Measurements from ENCODE around the gene CALML4. TPM values are rescaled to one million over a fixed set of nuclear protein-coding genes. Genes with fewer than 3 reads are reported as not detected.

CALML4 gene
- total RNA-seq, 1 donor: 2.2 TPM

DNA sequence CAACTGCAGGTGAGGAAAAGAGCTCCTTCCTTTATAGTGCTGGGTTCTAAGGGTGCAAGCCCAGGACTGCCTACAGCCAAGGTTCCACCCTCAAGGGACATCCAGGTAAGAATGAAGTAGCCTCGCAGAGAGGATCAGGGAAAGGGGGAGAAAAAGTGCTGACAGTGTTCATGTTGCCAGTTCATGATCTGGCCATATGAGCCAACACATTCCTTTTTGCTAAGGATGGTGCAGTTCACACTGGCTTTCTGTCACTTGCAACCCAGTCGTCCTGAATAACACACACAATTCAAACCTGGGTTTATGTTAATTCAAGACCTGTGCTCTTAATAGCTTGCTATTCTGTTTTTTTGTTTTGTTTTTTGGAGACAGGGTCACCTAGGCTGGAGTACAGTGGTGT, 15.4 kb upstream of the CALML4 start:
- DNase-seq (ENCODE audit: insufficient read length, low spot score, missing footprints): no peak
- H3K36me3 ChIP-seq (ENCODE audit: insufficient read depth, low read length): peaks cover 9% of the 10 kb centered on the region
- H3K79me2 ChIP-seq (ENCODE audit: insufficient read depth, low read length): peaks cover 70% of the 10 kb centered on the region
- TF ChIP-seq CTCF (IDR thresholded peaks at IDR 0.05; ENCODE audit: extremely low read depth, low read depth, low read length): no peak
- H3K9me3 ChIP-seq (ENCODE audit: low read depth, low read length): no peaks in the 10 kb centered on the region
- no peaks in the 10 kb centered on the region for H3K4me1 ChIP-seq (ENCODE audit: insufficient read depth, low read length)
- H3K4me2 ChIP-seq (ENCODE audit: insufficient read depth, low read length): no peak overlapping the region
- no peak overlapping the region for H3K4me3 ChIP-seq (ENCODE audit: insufficient read depth, low read length)
- no peak overlapping the region for H3K27ac ChIP-seq (ENCODE audit: low read depth, low read length)
- no peaks in the 10 kb centered on the region for H3K27me3 ChIP-seq (ENCODE audit: insufficient read depth, low read length)
- H2AFZ ChIP-seq (ENCODE audit: low read length): no peak overlapping the region
- peaks cover 4% of the 10 kb centered on the region for H4K20me1 ChIP-seq (ENCODE audit: insufficient read depth, low read length)

DNA sequence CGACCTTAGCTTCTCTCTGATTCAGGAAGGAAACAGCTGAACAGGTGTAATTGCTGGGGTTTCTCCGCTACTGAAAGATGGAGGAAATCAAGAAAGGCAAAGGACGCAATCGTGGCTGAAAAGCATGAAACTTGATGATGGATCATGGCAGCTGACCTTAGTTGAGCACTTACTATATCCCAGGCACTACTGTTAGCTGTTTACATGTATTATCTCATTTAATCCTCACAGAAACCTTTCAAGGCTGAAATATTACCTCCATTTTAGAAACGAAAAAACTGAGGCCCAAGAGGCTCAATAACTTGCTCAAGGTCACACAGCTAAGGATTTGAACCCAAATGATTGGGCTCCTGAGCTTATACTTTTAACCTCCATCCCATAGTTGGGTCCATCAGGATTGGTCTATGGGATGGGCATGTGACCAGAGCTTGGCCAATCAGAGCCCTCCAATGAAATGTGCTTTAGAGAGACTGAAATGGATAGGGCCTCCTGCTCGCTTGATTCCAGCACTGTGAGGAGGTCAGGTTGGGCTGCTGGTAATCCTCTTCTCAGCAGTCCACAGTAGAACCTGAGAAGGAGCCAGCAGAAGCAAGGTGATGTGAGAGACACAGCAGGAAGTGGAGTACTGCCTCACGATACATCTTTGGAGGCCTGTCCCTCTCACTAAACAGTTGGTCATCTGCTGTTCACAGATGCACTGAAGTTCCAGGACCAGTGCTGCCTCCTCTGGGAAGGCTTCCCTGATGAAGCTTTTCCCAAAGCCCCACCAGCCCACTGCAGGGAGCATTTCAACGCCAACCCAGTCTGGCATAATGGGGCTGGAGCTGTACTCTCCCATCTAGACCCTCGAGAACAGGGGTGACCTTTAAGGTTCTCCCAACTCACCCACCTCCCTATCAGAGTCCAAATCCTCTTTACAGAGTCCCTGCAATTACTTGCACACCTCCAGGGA, 14.0 kb upstream of the CALML4 start:
- Histone ChIP-seq H2AFZ (ENCODE audit: low read length) (no peak overlapping the region), H3K27ac (ENCODE audit: low read depth, low read length) (no peak overlapping the region), H3K4me3 (ENCODE audit: insufficient read depth, low read length) (no peak overlapping the region), H3K4me2 (ENCODE audit: insufficient read depth, low read length) (no peak overlapping the region), H3K4me1 (ENCODE audit: insufficient read depth, low read length) (no peaks in the 10 kb centered on the region), H3K36me3 (ENCODE audit: insufficient read depth, low read length) (peaks cover 9% of the 10 kb centered on the region), H3K9me3 (ENCODE audit: low read depth, low read length) (no peaks in the 10 kb centered on the region), H3K79me2 (ENCODE audit: insufficient read depth, low read length) (peaks cover 67% of the 10 kb centered on the region), H4K20me1 (ENCODE audit: insufficient read depth, low read length) (peaks cover 4% of the 10 kb centered on the region), H3K27me3 (ENCODE audit: insufficient read depth, low read length) (no peaks in the 10 kb centered on the region)
- DNase-seq (ENCODE audit: insufficient read length, low spot score, missing footprints): no peak
- no peak for TF ChIP-seq CTCF (IDR thresholded peaks at IDR 0.05; ENCODE audit: extremely low read depth, low read depth, low read length)

GRCh38 chr15:68218331-68218730, 13.2 kb upstream of the CALML4 start:
- H3K79me2 ChIP-seq (ENCODE audit: insufficient read depth, low read length): peaks cover 61% of the 10 kb centered on the region
- H3K4me2 ChIP-seq (ENCODE audit: insufficient read depth, low read length): no peak overlapping the region
- peaks cover 9% of the 10 kb centered on the region for H3K36me3 ChIP-seq (ENCODE audit: insufficient read depth, low read length)
- H3K9me3 ChIP-seq (ENCODE audit: low read depth, low read length): no peaks in the 10 kb centered on the region
- no peaks in the 10 kb centered on the region for H3K27me3 ChIP-seq (ENCODE audit: insufficient read depth, low read length)
- TF ChIP-seq CTCF (IDR thresholded peaks at IDR 0.05; ENCODE audit: extremely low read depth, low read depth, low read length): no peak
- no peak overlapping the region for H2AFZ ChIP-seq (ENCODE audit: low read length)
- H3K4me3 ChIP-seq (ENCODE audit: insufficient read depth, low read length): no peak overlapping the region
- no peak overlapping the region for H3K27ac ChIP-seq (ENCODE audit: low read depth, low read length)
- no peaks in the 10 kb centered on the region for H3K4me1 ChIP-seq (ENCODE audit: insufficient read depth, low read length)
- no peak for DNase-seq (ENCODE audit: insufficient read length, low spot score, missing footprints)
- H4K20me1 ChIP-seq (ENCODE audit: insufficient read depth, low read length): peaks cover 4% of the 10 kb centered on the region

- H3K36me3 ChIP-seq (ENCODE audit: insufficient read depth, low read length): peaks cover 9% of the 10 kb centered on the region
Observed at GRCh38 chr15:68217341-68217740, 12.2 kb upstream of the CALML4 start.

More at GRCh38 chr15:68217341-68217740, 12.2 kb upstream of the CALML4 start:
- no peaks in the 10 kb centered on the region for H3K4me1 ChIP-seq (ENCODE audit: insufficient read depth, low read length)
- TF ChIP-seq CTCF (IDR thresholded peaks at IDR 0.05; ENCODE audit: extremely low read depth, low read depth, low read length): no peak
- no peak overlapping the region for H3K27ac ChIP-seq (ENCODE audit: low read depth, low read length)
- H3K9me3 ChIP-seq (ENCODE audit: low read depth, low read length): no peaks in the 10 kb centered on the region
- H3K79me2 ChIP-seq (ENCODE audit: insufficient read depth, low read length): peaks cover 57% of the 10 kb centered on the region
- no peak overlapping the region for H3K4me3 ChIP-seq (ENCODE audit: insufficient read depth, low read length)
- no peak overlapping the region for H2AFZ ChIP-seq (ENCODE audit: low read length)
- no peak overlapping the region for H3K4me2 ChIP-seq (ENCODE audit: insufficient read depth, low read length)
- no peak for DNase-seq (ENCODE audit: insufficient read length, low spot score, missing footprints)
- no peaks in the 10 kb centered on the region for H3K27me3 ChIP-seq (ENCODE audit: insufficient read depth, low read length)
- peaks cover 4% of the 10 kb centered on the region for H4K20me1 ChIP-seq (ENCODE audit: insufficient read depth, low read length)
